GM18867 (cell line): ENCODE measurements around the gene UBAP1.
"Not testable (repeated sequence)": the region's sequence is repeated elsewhere in the genome, so short reads cannot be mapped to it uniquely, and the experiment has no call there.

ENCODE experiments used
- ATAC-seq: cut with Tn5 transposase; IDR thresholded peaks from one replicate; pipeline ENCODE4 v1.9.1; 2021; ENCODE audit warnings: mild to moderate bottlenecking, moderate library complexity; ENCODE audit not compliant: unreplicated experiment

The UBAP1 gene

GRCh38 chr9:34177593-34178435, 1.0 kb upstream of the UBAP1 start:
- no peak for ATAC-seq

GRCh38 chr9:34179213-34180136, 632 bp downstream of the UBAP1 start:
- no peak for ATAC-seq

- ATAC-seq: peak; percentile 49
These were observed 7.1 kb downstream of the UBAP1 start for GRCh38 chr9:34185778-34186551.

GRCh38 chr9:34187891-34188240, 9.0 kb downstream of the UBAP1 start:
- no peak for ATAC-seq

GRCh38 chr9:34190996-34191892, 12.4 kb downstream of the UBAP1 start:
- no peak for ATAC-seq

- no peak for ATAC-seq
These were observed 16.3 kb downstream of the UBAP1 start for GRCh38 chr9:34195143-34195542.

- ATAC-seq: not testable (repeated sequence)
These were observed 18.4 kb downstream of the UBAP1 start for GRCh38 chr9:34197286-34197685.

GRCh38 chr9:34197756-34198711, 19.2 kb downstream of the UBAP1 start:
- no peak for ATAC-seq

- no peak for ATAC-seq
These were observed 21.2 kb downstream of the UBAP1 start for GRCh38 chr9:34200092-34200491.

- no peak for ATAC-seq
These were observed 24.6 kb downstream of the UBAP1 start for GRCh38 chr9:34203275-34203991.

- no peak for ATAC-seq
These were observed 25.3 kb downstream of the UBAP1 start for GRCh38 chr9:34203992-34204635.

GRCh38 chr9:34205102-34205501, 26.3 kb downstream of the UBAP1 start:
- ATAC-seq: no peak

- no peak for ATAC-seq
These were observed 27.7 kb downstream of the UBAP1 start for GRCh38 chr9:34206561-34206960.

- ATAC-seq: no peak
These were observed 32.6 kb downstream of the UBAP1 start for GRCh38 chr9:34211395-34211794.

GRCh38 chr9:34214354-34215000, 35.6 kb downstream of the UBAP1 start:
- ATAC-seq: not testable (repeated sequence)

- no peak for ATAC-seq
These were observed 37.5 kb downstream of the UBAP1 start for GRCh38 chr9:34216325-34216724.

GRCh38 chr9:34217015-34217414, 38.2 kb downstream of the UBAP1 start:
- ATAC-seq: not testable (repeated sequence)
